GM18867 (cell line): Measurements from ENCODE around the gene NOL3.
"Not testable (repeated sequence)": the region's sequence is repeated elsewhere in the genome, so short reads cannot be mapped to it uniquely, and the experiment has no call there.

Experiments
- ATAC-seq: cut with Tn5 transposase; IDR thresholded peaks from one replicate; pipeline ENCODE4 v1.9.1; 2021; ENCODE audit warnings: mild to moderate bottlenecking, moderate library complexity; ENCODE audit not compliant: unreplicated experiment

The NOL3 gene

DNA sequence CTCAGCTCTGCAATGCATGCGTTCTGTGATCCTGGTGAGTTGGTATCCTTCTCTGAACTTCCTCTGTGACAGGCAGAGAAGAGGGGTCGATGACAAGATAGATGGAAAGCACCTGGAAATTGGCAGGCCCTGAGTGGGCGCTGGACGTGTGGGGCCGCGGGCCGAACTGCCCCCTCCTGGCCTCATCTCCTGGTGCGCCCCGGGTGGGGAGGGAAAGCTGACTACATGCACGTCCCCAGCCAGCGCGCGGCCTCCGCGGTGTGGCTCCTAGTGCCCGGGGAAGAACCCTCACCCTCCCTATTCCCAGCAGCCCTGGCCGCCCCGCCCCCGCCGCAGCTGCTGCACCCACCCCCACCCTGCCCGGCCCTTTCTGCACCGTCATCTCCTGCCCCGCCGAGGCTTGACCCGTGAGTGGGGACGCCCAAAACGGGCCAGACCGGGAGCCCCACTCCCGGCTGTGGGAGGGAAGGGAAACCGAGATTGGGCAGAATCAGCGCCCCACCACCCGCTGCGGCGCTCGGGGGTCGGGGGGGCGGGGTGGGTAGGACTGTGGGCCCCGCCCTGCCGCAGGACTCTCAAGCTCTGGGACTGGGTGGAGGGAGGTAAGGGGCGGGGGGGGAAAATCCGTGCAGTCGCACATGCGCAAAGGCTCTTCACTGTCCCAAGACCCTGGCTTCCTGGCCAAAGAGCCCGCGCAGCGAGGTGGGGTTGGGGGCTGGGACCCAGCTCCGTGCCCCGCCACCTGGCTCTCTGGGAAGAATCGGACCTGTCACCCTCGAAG is at the start of gene NOL3:
NOL3 (plus strand) TSS at position 371 of the 781 bp plus-strand sequence.
- no peak for ATAC-seq

DNA sequence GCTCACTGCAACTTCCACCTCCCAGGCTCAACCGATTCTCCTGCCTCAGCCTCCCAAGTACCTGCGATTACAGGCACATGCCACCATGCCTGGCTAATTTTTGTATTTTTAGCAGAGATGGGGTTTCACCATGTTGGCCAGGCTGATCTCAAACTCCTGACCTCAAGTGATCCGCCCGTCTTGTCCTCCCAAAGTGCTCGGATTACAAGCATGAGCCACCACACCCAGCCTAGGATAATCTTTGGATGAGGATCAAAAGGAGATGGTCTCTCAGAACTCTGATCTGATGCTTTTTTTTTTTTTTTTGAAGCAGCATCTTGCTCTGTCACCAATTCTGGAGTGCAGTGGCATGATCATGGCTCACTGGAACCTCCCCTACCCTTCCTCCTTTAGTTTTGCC is 47.5 kb upstream of the NOL3 start:
- ATAC-seq, result not testable (repeated sequence)

- no peak for ATAC-seq
Observed at GRCh38 chr16:67128417-67128816, 41.9 kb upstream of the NOL3 start.

DNA sequence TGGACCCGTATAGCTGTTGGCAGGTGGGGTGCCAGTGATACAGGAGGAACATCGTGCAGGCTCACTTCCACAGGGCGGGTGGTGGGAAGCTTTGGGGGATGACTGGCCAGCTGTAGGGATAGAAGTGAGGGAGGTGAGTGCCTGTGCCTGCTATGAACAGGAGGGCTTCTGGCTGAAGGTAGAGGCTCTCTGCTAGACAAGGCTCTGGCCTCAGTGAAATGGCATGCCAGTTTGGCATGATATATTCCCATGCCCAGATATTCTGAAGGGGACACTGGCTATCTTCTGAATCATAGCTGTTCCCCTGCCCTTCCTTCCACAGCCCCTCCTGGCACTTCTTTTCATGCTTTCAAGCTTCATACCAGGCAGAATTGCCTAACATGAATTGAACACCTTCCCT is 41.5 kb upstream of the NOL3 start:
- no peak for ATAC-seq

GRCh38 chr16:67129422-67129821 is 40.9 kb upstream of the NOL3 start:
- no peak for ATAC-seq

- no peak for ATAC-seq
Observed at GRCh38 chr16:67137605-67138004, 32.7 kb upstream of the NOL3 start.

DNA sequence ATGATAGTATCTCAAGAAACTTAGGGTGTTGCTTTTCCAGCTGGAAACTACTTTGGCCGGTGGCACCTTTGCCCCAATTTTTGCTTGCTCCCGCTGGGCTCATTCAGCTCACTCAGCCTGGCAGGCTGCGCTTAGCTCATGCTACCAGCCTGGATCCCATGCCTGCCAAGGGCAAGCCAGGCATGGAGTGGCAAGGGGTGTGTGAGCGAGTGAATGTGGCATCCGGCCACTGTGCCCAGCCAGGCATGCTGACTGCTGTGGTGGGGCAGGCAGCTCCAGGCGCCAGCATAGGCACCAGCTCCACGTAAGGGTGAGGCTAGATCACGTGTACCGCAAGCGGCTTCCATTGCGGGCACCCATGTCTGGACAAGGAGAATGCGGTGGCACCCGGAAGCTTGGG is 28.9 kb upstream of the NOL3 start:
- no peak for ATAC-seq

- ATAC-seq, result no peak
Observed at GRCh38 chr16:67142342-67142741, 28.0 kb upstream of the NOL3 start.

DNA sequence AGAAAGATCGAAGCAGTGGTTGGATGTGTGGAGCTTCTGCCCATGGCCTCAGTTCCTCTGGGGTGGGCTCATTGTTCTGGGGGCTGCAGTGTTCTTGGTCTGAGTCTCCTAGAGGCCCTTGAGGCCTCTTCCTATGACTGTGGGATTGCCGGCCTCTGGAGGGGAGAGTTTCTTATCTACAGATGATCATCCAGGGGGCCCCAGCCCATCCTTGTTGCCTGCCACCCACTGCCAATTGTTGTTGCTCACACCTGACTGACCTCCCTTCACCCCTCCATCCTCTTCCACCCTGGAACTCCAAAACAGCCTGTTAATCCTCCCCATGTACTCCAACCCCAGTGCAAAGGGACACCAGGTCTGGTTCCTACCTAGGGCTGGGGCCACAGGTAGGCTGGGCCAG is 25.4 kb upstream of the NOL3 start:
- no peak for ATAC-seq

DNA sequence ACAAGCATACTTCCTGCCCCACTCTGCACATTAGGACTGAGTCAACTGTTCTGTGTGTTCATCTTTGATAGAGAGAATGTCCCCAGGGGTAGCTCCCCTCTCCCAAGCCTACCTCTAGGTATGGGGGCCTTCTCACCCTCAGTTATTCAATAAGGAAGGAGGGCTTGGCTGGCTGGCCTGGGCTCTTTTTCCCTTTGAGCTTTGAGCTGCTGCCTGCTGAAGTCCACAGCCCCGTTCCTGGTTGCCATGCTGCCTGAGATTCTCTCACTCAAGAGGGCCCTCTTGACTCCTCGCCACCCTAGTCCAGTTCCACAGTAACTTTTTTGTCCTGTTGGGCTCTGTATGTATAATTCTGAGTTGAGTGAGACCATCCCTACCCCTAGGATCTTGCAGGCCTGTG is 24.6 kb upstream of the NOL3 start:
- ATAC-seq, result no peak

- ATAC-seq, result no peak
Observed at GRCh38 chr16:67146523-67147357, 23.6 kb upstream of the NOL3 start.

GRCh38 chr16:67147437-67148140 is 22.7 kb upstream of the NOL3 start:
- no peak for ATAC-seq

GRCh38 chr16:67148221-67148620 is 22.1 kb upstream of the NOL3 start:
- no peak for ATAC-seq

DNA sequence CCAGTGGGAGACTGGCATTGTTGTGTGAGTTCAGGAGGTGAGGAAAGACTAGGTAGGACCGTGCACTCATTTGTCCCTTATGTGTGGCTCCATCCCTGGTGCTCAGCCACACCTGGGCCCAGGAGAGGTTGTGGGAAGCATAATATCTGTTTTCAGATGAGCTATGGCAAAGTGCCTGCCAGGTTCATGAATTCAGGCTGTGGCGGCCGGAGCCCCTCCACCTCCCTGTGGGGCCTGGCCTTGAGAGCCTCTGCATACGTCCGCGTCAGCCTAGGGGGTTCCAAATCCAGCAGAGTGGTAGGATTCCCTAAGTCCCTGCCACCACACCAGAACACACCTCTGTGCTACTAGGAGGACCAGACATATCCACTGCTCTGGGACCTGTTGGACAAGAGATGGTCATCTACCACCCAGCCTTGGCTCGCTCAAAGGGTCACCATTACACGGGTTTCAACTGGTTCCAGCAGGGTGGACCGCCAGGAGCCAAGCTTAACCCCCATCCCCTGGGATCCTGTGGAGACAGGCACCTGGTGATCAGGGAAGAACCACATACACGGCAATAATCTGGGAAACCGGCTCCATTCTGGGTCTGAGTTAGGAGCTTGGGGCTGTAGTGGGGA is 21.6 kb upstream of the NOL3 start:
- no peak for ATAC-seq

DNA sequence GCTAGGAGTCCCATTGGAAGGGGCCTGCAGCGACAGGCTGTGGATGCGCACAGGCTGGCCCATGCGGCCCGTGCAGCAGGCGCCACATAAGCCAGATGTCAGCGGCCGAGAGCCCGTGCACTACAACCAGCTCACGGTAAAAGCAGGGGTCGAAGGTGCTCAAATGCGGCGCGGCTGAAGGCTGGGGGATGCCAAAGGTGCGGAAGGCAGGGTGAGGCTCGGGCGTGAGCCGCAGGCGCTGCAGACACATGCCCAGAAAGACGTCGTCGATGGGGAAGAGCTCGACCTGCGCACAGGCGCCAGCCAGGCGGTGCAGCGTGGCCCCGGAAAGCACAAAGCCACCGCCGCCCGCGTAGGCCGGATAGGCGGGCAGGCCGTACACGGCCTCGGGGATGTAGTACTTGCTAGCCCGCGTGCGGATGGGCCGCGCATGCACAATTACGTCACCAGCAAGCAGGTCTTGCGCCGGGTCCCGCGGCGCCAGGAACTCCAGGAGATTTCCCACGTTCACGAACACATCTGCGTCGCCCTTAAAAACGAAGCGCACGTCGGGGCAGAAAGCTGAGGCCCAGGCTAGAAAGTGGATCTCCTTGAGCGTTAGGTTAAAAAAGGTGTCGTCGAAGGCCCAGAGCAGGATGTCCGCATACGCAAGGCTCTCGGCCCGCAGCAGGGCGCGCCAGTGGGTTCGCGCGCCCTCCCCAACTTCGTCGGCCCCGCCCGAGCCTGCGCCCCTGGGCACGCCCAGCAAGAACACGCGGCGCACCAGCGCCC is 20.9 kb upstream of the NOL3 start:
- no peak for ATAC-seq

- peak; percentile 10 for ATAC-seq
Observed at GRCh38 chr16:67150047-67150832, 20.1 kb upstream of the NOL3 start.

GRCh38 chr16:67150833-67151396 is 19.4 kb upstream of the NOL3 start, which contains the start of gene B3GNT9:
Gene B3GNT9 (minus strand): TSS chr16:67150998. CDS start chr16:67150485, 513 bp downstream.
- ATAC-seq, result peak; percentile 44

- no peak for ATAC-seq
Observed at GRCh38 chr16:67151431-67152097, 18.8 kb upstream of the NOL3 start.
